ENCODE results near the gene ACLY. TPM values are rescaled to one million over a fixed set of nuclear protein-coding genes. Genes with fewer than 3 reads are reported as not detected.

ACLY gene
- total RNA-seq, 1 experiment from 2014 or later: 350 TPM

DNA sequence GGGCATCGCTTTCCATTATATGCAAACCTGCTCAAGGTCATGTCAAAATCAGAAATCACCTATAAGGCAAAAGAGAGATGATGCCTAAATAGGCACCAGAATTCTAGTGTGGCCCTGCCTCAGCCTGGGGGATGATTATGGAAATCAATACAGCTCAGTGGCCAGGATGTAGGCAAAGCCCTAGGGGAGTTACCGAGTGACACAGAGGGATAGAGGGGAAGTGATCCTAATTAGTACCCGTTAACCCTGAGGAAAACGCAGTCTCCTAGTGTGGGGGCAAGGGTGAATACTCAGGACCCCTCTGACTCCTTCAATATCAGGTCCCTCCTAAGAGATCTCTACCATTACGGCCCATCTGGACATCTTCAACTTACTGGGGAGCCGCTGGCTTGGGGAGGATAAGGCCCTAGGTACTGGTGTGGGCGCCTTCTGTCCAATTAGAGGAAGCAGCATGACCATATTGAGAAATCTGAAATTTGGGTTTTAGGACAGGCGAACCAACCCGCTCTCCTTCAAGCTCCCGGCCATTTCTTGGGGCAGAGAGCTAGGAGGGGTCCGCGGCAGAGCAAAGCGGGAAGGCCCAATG is 83.4 kb downstream of the ACLY start:
- CTCF ChIA-PET: interaction anchor here (1.0 to 1.9 kb wide), 7 partner anchors 24 to 139 kb away, joined by 3 to 10 read pairs (median 6); partner anchors contain the start of genes JUP and P3H4
- Mint-ChIP-seq H3K9me3 (no peaks in the 10 kb centered on the region), H3K4me3 (peak overlapping the region; percentile 81), H3K27me3 (ENCODE audit: low read depth) (peaks cover 14% of the 10 kb centered on the region), H3K36me3 (peaks cover 28% of the 10 kb centered on the region), H3K27ac (no peak overlapping the region), H3K4me1 (peaks cover 9% of the 10 kb centered on the region)
- POLR2A ChIA-PET: interaction anchor here (0.6 to 1.2 kb wide), 3 partner anchors 8 to 49 kb away, joined by 3 to 7 read pairs (median 3); partner anchors contain the start of genes JUP and KLHL11
- DNase-seq (ENCODE audit: low spot score) (no peak), ATAC-seq (peak; percentile 43)
- TF ChIP-seq NFATC4 (CRISPR knock-in tag; IDR thresholded peaks at IDR 0.05) (no peak), CBFB (CRISPR knock-in tag; IDR thresholded peaks at IDR 0.05; ENCODE audit: low read depth) (no peak), ZNF138 (CRISPR knock-in tag; conservative IDR thresholded peaks at IDR 0.05) (no peak), JAZF1 (CRISPR knock-in tag; IDR thresholded peaks at IDR 0.05) (no peak), ARID4B (CRISPR knock-in tag; IDR thresholded peaks at IDR 0.05; ENCODE audit: borderline replicate concordance) (no peak), MYBL2 (CRISPR knock-in tag; IDR thresholded peaks at IDR 0.05) (no peak), IRF2 (CRISPR knock-in tag; IDR thresholded peaks at IDR 0.05; ENCODE audit: borderline replicate concordance, low read depth) (no peak), NR2C2 (CRISPR knock-in tag; IDR thresholded peaks at IDR 0.05) (no peak), NFE2L1 (CRISPR knock-in tag; IDR thresholded peaks at IDR 0.05) (no peak), ELF4 (CRISPR knock-in tag; IDR thresholded peaks at IDR 0.05; ENCODE audit: low read depth) (no peak), E2F1 (CRISPR knock-in tag; IDR thresholded peaks at IDR 0.05) (no peak), ZNF232 (CRISPR knock-in tag; IDR thresholded peaks at IDR 0.05) (no peak)
- TF ChIP-seq, protein P1, sequence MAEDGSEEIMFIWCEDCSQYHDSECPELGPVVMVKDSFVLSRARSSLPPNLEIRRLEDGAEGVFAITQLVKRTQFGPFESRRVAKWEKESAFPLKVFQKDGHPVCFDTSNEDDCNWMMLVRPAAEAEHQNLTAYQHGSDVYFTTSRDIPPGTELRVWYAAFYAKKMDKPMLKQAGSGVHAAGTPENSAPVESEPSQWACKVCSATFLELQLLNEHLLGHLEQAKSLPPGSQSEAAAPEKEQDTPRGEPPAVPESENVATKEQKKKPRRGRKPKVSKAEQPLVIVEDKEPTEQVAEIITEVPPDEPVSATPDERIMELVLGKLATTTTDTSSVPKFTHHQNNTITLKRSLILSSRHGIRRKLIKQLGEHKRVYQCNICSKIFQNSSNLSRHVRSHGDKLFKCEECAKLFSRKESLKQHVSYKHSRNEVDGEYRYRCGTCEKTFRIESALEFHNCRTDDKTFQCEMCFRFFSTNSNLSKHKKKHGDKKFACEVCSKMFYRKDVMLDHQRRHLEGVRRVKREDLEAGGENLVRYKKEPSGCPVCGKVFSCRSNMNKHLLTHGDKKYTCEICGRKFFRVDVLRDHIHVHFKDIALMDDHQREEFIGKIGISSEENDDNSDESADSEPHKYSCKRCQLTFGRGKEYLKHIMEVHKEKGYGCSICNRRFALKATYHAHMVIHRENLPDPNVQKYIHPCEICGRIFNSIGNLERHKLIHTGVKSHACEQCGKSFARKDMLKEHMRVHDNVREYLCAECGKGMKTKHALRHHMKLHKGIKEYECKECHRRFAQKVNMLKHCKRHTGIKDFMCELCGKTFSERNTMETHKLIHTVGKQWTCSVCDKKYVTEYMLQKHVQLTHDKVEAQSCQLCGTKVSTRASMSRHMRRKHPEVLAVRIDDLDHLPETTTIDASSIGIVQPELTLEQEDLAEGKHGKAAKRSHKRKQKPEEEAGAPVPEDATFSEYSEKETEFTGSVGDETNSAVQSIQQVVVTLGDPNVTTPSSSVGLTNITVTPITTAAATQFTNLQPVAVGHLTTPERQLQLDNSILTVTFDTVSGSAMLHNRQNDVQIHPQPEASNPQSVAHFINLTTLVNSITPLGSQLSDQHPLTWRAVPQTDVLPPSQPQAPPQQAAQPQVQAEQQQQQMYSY (CRISPR knock-in tag; IDR thresholded peaks at IDR 0.05): no peak
- TF ChIP-seq, protein P2, sequence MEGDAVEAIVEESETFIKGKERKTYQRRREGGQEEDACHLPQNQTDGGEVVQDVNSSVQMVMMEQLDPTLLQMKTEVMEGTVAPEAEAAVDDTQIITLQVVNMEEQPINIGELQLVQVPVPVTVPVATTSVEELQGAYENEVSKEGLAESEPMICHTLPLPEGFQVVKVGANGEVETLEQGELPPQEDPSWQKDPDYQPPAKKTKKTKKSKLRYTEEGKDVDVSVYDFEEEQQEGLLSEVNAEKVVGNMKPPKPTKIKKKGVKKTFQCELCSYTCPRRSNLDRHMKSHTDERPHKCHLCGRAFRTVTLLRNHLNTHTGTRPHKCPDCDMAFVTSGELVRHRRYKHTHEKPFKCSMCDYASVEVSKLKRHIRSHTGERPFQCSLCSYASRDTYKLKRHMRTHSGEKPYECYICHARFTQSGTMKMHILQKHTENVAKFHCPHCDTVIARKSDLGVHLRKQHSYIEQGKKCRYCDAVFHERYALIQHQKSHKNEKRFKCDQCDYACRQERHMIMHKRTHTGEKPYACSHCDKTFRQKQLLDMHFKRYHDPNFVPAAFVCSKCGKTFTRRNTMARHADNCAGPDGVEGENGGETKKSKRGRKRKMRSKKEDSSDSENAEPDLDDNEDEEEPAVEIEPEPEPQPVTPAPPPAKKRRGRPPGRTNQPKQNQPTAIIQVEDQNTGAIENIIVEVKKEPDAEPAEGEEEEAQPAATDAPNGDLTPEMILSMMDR (IDR thresholded peaks at IDR 0.05): no peak
- TF ChIP-seq, protein P3, sequence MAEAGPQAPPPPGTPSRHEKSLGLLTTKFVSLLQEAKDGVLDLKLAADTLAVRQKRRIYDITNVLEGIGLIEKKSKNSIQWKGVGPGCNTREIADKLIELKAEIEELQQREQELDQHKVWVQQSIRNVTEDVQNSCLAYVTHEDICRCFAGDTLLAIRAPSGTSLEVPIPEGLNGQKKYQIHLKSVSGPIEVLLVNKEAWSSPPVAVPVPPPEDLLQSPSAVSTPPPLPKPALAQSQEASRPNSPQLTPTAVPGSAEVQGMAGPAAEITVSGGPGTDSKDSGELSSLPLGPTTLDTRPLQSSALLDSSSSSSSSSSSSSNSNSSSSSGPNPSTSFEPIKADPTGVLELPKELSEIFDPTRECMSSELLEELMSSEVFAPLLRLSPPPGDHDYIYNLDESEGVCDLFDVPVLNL (CRISPR knock-in tag; IDR thresholded peaks at IDR 0.05; ENCODE audit: borderline replicate concordance, low read depth): no peak
- TF ChIP-seq, protein P4, sequence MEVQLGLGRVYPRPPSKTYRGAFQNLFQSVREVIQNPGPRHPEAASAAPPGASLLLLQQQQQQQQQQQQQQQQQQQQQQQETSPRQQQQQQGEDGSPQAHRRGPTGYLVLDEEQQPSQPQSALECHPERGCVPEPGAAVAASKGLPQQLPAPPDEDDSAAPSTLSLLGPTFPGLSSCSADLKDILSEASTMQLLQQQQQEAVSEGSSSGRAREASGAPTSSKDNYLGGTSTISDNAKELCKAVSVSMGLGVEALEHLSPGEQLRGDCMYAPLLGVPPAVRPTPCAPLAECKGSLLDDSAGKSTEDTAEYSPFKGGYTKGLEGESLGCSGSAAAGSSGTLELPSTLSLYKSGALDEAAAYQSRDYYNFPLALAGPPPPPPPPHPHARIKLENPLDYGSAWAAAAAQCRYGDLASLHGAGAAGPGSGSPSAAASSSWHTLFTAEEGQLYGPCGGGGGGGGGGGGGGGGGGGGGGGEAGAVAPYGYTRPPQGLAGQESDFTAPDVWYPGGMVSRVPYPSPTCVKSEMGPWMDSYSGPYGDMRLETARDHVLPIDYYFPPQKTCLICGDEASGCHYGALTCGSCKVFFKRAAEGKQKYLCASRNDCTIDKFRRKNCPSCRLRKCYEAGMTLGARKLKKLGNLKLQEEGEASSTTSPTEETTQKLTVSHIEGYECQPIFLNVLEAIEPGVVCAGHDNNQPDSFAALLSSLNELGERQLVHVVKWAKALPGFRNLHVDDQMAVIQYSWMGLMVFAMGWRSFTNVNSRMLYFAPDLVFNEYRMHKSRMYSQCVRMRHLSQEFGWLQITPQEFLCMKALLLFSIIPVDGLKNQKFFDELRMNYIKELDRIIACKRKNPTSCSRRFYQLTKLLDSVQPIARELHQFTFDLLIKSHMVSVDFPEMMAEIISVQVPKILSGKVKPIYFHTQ (CRISPR knock-in tag; IDR thresholded peaks at IDR 0.05): no peak
- TF ChIP-seq, protein P5, sequence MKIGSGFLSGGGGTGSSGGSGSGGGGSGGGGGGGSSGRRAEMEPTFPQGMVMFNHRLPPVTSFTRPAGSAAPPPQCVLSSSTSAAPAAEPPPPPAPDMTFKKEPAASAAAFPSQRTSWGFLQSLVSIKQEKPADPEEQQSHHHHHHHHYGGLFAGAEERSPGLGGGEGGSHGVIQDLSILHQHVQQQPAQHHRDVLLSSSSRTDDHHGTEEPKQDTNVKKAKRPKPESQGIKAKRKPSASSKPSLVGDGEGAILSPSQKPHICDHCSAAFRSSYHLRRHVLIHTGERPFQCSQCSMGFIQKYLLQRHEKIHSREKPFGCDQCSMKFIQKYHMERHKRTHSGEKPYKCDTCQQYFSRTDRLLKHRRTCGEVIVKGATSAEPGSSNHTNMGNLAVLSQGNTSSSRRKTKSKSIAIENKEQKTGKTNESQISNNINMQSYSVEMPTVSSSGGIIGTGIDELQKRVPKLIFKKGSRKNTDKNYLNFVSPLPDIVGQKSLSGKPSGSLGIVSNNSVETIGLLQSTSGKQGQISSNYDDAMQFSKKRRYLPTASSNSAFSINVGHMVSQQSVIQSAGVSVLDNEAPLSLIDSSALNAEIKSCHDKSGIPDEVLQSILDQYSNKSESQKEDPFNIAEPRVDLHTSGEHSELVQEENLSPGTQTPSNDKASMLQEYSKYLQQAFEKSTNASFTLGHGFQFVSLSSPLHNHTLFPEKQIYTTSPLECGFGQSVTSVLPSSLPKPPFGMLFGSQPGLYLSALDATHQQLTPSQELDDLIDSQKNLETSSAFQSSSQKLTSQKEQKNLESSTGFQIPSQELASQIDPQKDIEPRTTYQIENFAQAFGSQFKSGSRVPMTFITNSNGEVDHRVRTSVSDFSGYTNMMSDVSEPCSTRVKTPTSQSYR (CRISPR knock-in tag; IDR thresholded peaks at IDR 0.05): no peak
